ENCODE data around the gene RBM41. TPM values are rescaled to one million over a fixed set of nuclear protein-coding genes. Genes with fewer than 3 reads are reported as not detected.

Gene RBM41
- 34.6 TPM for total RNA-seq

DNA sequence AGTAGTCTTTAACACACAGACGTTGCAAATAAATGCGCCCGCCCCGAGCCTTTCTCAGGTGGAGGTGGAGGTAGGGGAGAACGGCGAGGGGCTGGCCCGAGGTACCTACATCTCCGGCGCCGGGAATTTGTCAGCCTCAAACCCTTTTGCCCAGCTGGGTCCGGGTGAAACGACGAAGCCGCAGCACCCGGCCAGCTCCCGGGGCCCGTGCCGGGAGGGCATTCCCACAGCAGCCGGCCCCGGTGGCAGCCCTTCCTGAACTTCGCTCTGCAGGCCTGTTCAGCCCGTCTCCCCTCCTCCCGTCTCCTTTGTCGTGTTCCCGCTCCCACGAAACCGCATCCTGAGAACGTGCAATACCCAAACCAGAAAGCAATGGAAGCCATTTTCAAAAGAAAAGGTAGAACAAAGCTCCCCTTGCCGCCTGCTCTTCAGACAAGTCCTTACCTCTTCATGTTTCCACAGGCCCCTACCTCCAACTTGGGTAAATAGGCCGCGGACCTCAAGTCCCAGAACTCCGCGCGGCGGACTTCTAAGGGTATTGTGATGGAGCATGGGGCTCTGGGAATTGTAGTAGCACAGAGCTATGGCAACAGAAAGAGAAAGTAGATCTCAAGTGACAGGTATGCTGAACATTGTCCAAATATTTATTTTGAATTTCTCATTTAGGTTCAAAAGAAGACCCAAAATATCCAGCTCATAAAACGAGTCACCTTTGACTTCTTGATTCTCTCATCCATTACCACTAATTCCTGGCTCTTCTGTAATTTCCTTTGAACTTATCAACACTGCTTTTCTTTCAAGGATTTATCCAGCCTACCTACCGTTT is at the start of gene RBM41:
Gene RBM41, minus strand, starts transcription at position 501 of the 826 bp plus-strand sequence. Its CDS starts 49 bp downstream, at position 452.

Other genes starting within 250 kb of the RBM41 start
- gene RIPPLY1, start 215.5 kb downstream of the RBM41 start, total RNA-seq: not detected
- gene CLDN2, start 198.4 kb downstream of the RBM41 start, total RNA-seq: 0.49 TPM
- gene MORC4, start 118.6 kb downstream of the RBM41 start, total RNA-seq: 29.1 TPM
- 6.1 TPM for gene NUP62CL, start 87.6 kb upstream of the RBM41 start, total RNA-seq
- not detected for gene DNAAF6, start 87.8 kb upstream of the RBM41 start, total RNA-seq